DMS53 (cell line): ENCODE results near the gene STX8.
"Not testable (repeated sequence)": the region's sequence is repeated elsewhere in the genome, so short reads cannot be mapped to it uniquely, and the experiment has no call there.

Experiments used
- DNase-seq: peaks from one replicate; lab custom pipeline; 2025; lab: John Stamatoyannopoulos, UW

The STX8 gene

GRCh38 chr17:9499041-9499440 is 76.6 kb downstream of the STX8 start:
- DNase-seq = no peak

- no peak for DNase-seq
Measured at GRCh38 chr17:9498490-9498889, 77.1 kb downstream of the STX8 start.

- no peak for DNase-seq
Measured at GRCh38 chr17:9488556-9488955, 87.1 kb downstream of the STX8 start.

GRCh38 chr17:9487406-9487805 is 88.2 kb downstream of the STX8 start:
- no peak for DNase-seq

DNA sequence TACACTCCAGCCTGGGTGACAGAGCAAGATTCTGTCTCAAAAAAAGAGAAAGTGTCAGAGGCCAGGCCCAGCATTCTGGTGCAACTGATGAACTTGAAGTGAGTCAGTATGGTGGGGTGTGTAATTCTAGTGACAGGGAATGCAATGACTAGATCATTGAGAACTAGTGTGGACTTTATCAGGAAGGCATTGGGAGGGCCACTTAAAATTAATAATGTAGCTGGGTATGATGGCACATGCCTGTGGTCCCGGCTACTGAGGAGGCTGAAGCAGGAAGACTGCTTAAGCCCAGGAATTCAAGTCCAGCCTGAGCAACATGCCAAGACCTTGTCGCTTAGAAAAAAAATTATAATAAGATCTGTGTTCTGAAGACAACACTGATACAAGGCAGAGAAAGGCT is 90.8 kb downstream of the STX8 start:
- no peak for DNase-seq

DNA sequence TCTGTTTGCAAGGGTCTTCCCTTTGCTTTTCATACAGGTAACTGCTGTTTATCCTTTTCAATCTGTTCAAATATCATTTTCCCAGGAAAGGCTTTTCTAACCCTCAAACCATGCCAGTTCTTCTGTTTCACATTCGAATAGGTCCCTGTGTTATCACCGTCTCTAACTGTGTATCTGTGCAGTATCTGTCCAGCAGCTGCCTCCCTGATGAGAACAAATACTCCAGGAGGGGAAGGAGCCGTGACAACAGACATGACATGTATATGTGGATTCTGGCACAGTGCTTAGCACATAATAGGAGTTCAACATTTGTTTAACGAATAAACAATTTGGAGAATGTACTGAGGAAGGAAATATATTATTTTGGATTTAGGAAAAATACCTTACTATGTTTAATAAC is 95.7 kb downstream of the STX8 start:
- DNase-seq = peak; percentile 15

DNA sequence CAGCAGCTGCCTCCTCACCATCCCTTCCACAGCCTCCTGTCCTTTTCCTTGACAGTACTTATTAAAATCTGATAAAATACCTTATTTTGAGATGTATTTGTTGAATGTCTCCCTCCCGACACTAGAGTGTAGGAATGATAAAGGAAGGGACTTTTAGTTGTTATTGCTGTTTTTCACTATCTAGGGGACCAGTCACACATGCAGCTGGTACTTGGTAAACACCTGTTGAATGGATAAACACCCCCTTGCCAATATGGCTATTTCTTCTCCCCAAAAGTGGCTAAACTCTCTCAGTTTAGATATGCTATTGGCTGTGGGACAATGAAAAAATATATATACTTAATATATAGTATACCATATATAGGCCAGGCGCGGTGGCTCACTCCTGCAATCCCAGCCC is 96.7 kb downstream of the STX8 start:
- DNase-seq = no peak

DNA sequence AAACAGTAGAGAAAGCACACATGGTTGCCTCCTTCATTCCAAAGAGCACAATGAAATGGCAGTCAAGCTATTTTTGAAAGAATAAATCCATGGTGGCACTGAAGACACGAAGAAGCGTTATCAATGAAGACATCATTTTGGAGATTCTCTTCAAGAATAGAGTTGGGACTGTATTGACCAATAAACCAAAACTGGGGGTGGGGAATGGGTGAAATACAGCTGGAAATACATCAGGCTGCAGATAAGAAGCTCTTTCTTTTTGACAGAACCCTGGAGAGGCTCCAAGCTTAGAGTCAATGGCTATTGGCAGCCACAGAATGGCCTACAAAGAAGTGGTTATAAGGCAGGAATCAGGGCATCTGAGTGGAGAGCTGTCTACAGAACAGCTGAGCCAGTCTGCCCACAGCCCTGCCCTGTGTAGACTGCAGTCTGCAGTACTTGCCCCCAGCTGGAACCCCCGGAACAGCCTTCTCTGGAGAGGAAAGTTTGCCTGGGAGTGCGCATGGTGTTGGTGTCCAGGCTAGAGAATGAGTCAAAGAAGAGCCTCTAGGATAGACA is 100.4 kb downstream of the STX8 start:
- DNase-seq = no peak

DNA sequence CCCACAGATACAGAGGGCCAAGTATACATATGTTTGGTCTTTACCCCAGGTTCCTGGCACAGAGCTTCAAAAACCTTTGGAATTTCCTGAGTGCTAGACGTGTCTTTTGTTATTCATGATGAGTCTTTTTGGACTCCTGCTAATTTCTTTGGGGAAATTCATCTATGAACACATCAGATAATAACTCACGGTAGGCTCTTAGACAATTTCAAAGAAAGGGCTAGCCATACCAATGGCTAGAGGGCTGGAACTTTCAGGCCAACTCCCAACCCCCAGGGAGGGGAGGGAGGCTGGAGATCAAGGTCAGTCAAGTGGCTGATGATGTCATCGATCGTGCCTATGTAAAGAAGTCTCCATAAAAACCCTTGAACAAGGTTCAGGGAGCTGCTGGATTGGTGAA is 101.9 kb downstream of the STX8 start:
- peak; percentile 58 for DNase-seq

GRCh38 chr17:9472541-9472940 is 103.1 kb downstream of the STX8 start:
- peak; percentile 18 for DNase-seq

DNA sequence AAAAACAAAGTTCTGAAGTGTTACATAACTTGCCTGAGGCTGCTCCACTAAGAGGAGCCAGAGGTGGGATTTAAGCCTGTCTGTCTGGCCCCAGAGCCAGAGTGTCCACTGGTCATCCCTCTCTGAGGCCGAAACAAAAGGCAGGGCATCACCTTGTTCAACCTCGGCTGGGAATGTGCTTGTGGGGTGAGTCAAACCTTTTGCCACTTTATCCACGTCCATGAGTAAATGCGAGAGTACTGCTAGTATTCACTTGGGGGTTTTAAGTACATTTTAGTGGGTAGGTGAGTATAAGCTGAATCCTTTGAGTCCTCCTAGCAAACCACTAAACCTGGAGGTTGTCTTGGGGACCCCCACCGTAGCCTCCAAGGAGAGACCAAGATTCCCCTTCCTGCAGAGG is 103.5 kb downstream of the STX8 start:
- DNase-seq = no peak

DNA sequence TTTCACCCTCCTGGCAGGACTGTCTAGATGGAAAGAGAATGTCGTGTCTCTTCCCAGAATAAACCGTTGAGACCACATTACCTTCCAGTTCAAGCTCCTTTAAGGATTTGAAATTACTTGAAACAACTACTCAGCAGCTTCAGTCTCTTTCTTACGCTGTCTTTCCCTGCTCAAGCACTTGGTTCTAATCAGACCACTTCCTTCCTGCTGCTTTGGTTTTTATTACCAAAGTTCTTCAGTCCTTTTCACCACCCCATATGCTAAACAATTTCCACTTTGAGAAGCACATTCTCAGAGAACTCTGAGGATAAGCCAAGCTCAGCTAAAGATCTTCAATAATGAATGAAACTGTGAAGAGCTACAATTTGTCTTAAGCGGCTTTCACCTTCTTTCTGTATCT is 105.4 kb downstream of the STX8 start:
- DNase-seq = no peak

GRCh38 chr17:9468937-9469336 is 106.7 kb downstream of the STX8 start:
- no peak for DNase-seq

- no peak for DNase-seq
Measured at GRCh38 chr17:9468532-9468931, 107.1 kb downstream of the STX8 start.

GRCh38 chr17:9467518-9467917 is 108.1 kb downstream of the STX8 start:
- peak; percentile 14 for DNase-seq

DNA sequence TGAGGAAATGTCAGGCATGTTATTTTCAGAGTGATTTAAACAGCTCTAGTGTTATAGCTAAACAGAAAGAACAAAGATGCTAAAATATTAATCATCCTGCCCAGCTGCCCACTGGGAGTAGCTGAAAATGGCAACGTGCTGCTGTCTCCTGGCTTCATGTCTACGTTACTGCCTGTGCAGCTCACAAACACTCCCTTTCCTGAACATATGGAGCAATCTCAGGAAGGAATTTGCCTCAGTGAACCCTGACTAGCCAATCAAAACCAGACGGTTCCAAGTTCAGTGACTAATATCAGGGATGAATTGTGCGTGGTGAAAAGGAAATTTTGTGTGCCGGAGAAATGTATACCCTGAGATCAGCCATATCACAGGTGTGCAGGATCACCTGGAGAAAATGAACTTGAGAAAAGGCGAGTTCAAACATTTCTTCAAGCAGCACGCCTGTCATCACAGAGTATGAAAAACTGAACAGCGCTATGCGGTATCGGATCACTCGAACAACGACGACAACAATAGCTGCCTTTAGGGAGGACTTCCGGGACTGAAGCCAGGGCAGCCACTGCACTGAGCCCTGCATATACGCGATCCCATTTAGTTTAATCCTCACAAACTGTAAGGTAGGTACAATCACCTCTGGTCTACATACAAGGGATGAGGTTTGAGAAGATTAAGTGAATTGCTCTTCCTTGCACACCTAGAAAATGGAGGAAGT is 110.3 kb downstream of the STX8 start:
- DNase-seq = no peak

- no peak for DNase-seq
Measured at GRCh38 chr17:9457005-9457404, 118.6 kb downstream of the STX8 start.

DNA sequence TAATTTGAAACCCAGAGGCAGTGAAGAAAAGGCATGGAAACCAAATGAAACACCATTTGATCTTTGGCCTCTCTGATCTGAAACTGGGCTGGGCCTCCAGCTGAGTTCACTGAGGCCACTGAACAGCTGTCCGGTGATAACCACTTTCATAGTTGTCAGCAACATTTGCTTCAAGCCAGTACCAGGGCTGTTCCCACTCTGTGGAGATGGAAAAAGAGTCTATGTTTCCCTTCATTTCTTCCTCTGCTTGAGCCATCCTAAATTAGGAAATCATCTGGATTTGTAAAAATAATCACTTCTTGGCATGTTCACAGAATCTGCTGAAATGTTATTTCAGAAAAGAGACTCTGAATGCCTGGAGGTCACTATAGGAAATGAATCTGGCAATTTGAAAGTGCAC is 119.3 kb downstream of the STX8 start:
- no peak for DNase-seq

DNA sequence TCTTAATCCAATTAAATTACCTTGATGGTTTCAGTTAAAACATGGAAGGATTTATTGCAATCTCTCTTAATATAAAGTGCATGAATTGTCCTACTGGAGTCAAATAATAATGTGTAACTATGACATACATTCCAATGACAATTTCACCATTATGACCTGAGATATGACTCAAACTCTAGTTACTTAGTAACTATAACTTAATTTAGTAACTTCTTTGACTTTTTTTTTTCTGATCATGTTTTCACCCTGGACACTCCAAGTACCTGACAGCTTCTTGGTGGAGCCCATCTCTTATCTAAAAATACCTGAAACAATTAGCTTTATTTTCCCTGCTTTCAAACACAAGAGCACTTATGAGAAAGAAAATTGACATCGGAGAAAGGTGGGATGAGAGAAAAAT is 123.7 kb downstream of the STX8 start:
- no peak for DNase-seq

DNA sequence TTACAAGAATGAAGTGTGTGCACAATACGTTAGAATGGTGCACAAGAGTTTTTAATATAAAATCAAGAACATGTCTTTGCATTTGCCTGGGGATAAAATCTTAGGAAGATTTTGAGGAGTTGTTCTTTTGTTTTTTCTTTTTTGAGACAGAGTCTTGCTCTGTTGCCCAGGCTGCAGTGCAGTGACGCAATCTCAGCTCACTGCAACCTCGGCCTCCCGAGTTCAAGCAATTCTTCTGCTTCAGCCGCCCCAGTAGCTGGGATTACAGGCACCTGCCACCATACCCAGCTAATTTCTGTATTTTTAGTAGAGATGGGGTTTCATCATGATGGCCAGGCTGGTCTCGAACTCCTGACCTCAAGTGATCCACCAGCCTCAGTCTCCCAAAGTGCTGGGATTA is 128.3 kb downstream of the STX8 start:
- not testable (repeated sequence) for DNase-seq

DNA sequence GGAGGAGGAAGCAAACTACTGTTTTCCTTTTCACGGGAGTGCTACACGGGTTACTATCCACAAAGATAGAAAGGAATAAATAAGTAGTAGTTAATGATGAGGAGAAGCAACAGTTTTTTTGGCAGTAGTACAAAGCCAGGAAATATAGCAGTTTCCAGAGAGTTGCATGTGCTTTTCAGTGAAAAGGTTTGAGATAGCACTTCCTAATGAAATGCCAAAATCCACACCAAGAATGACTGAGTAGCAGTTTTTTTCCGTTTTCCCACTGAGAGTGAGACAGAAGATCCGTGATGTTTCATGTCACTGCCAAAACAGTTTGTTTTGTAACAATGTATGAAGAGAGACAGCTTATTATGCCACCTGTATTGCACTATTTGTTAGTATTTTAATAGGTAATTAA is 129.1 kb downstream of the STX8 start:
- DNase-seq = no peak

- no peak for DNase-seq
Measured at GRCh38 chr17:9445424-9445823, 130.2 kb downstream of the STX8 start.

DNA sequence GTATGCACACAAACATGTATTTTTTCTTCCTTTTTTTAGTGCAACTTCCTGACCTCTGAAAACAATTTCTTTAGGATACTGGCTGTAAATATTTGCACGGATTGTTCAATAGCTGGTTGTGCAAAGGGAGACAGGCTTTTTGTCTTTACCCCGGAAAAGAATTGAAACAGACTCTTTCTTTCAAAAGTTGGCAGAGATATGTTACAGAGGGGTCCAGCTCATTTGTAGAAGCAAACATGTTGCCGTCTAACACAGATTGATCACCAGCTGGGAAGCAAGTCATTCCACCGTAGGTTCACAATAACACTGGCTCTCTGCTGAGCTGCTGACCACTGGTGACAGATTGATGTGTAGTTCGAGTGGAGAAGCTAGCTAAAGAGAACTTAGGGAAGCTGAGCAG is 130.9 kb downstream of the STX8 start:
- no peak for DNase-seq

GRCh38 chr17:9443811-9444210 is 131.8 kb downstream of the STX8 start:
- no peak for DNase-seq
